OCI-M2 (cell line): ENCODE results near the gene CTSZ.
"Not testable (repeated sequence)": the region's sequence is repeated elsewhere in the genome, so short reads cannot be mapped to it uniquely, and the experiment has no call there.

Experiments
- DNase-seq: peaks from one replicate; lab custom pipeline; 2025; ENCODE audit not compliant: unreplicated experiment; lab: John Stamatoyannopoulos, UW

Gene CTSZ

GRCh38 chr20:59014680-59015389 is 7.8 kb upstream of the CTSZ start:
- DNase-seq, result no peak

DNA sequence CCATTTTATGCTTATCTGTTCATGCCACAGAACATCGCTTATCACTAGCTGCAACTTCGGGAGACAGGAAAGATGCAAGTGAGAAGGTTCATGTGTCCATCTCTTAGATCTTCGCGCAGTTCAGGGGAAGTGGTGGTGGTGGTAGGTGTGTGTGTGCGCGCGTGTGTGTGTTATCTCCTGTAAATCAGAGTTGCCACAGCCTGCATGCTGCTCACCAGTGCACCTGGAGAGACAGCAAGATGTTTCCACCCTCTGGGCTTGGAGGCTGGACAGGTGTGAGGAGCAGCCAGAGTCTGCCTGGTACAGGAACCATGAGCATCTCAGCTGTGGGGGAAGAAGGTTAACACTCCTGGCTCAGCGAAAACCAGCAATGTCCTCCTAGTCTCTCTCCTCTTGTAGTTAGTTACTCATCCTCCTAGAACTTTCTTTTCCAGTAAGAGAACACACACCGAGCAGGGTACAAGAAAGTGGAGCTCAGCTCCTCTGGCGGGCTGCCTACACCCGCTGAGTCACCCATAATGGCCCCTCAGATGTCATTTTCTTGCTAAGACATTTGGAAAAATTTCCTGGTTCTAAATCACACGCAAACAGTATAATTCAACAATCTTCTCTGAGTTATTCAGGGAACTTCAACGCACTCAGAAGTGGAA is 7.0 kb upstream of the CTSZ start:
- no peak for DNase-seq

GRCh38 chr20:59013031-59013951 is 6.2 kb upstream of the CTSZ start:
- DNase-seq, result no peak

DNA sequence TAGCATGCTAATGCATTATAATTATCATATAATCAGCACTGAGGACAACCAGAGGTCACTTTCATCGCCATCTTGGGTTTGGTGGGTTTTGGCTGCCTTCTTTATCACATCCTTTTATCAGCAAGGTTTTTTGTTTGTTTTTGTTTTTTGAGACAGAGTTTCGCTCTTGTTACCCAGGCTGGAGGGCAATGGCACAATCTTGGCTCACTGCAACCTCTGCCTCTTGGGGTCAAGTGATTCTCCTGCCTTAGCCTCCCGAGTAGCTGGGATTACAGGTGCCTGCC is 4.8 kb upstream of the CTSZ start:
- not testable (repeated sequence) for DNase-seq

DNA sequence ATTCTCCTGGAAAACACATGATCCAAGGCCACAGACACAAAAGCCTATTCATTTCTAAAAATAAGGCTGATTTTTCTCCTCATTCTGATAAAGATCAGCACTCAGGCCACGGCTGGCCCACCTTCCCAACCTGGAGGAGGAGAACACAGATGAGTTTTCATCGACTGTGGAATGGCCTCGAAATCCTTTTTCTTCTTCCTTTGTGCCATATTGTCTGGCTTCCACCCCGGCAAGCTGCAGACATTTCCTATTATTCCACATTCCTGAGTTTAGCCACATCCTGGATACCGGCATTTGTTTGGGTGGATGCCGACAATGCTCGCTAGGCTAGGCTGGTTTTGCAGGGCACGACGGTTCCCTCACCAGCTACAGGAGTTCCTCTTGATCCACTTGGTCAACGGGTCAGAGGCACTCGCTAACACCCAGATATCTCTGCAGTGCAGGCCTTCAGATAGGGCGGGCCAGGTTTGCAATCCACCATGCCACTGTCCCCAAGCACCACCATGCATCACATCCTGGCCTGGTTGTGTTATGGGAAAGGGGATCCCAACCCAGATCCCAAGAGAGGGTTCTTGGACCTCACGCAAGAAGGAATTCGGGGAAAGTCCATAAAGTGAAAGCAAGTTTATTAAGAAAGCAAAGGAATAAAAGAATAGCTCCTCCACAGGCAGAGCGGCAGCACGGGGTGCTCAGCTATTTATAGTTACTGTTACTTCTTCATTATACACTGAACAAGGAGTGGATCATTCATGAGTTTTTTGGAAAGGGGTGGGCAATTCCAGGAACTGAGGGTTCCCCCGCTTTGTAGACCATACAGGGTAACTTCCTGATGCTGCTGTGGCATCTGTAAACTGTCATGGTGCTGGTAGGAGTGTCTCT is 4.2 kb upstream of the CTSZ start:
- DNase-seq, result no peak

- no peak for DNase-seq
Measured at GRCh38 chr20:59010321-59010994, 3.4 kb upstream of the CTSZ start.

DNA sequence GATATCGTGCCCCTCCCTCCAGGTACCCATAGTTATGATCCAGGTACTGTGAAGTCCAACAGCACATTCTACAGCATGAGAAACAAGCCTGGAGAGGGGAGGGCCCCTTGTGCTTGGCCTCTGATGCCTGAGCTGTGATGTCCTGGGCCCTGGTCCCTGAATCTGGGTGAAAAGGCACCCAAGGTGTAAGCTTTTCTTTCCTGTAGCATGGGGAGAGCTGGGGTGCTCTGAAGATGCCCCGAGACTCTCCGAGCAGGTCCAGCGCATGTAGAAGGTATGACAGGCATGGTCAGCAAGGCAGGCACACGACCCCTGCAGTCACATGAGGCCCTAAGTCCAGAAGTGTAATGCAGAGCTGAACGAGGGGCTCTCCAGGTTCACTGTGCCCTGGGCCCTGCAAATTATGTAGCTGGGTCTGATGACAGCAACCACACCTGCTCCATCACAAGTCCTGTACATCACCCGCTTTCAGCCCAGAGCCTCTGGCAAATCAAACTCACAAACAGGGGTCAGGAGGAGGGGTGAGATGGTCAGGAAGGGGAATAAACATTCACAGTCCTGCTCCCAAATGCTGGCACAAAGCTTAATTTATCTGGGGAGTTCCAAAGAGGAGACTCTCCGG is 1.8 kb upstream of the CTSZ start:
- no peak for DNase-seq

DNA sequence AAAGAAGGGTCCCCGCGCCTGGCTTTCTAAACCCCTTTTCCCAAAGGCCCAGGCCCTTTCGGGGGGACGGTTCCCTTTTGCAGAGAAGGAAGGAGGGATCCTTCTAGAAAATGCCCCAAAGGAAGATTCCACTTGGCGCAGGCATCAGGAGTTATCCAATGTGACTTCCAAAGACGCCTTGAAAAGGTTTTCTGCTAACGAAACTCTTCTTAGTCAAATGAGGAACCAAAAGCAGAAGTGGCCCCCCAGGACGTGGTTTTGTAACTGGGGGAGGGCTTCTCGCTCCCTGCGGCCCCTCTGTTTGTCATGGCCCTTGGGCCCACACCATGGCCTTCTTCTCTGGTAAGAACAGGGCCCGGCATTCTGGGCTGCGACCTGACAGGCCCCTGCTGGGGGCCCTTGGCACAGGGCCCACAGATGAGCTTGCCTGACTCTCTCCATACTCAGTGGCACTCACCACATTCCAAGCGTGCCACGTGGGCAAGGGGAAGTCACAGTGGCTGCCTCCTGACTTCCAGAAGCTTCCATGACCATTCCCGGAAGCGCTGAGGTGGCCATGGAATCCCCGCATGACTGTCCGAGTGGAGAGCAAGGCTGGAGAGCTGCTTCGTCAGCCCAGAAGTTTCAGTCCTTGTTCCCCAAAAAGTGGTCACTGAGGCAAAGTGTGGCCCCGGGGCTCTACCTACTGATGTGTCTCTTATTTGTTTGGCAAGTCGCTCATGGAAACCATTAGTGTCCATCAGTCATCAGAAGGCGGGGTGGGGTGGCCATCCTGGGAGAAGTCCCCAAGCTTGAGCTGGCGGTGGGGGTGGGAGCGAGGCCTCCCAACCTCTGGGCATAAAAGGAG is 834 bp upstream of the CTSZ start:
- no peak for DNase-seq

DNA sequence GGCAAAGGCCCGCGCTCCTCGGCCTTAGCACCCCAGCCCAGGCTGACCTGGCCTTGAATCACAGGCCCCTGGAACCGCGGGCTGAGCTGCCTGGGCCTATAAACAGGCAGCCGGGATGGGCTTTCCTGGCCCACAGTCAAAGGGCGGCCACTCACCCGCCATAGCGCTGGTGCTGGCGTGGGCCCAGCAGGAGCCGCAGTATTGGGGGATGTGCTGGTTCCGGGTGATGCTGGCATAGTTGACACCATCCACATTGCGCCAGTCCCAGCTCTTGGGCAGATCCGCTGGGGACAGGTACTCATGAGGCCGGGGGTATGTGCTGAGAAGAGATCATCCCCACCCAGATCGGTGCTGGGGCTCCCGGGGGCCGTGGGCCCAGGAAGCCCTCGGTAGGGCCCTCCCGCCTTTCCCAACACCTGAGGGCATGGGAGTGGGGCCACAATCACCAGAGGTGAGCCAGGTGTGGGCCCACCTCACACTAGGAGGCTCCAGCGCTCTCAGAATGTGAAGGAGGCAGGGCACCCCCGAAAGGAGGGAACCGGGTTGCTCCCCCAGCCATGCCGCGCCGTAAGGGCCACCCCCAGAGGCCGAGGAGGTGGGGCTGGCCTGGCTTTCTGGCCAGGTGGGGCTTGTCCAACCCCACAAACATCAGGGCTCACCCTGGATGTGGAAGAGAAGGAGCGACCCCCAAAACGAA is 739 bp downstream of the CTSZ start:
- no peak for DNase-seq

GRCh38 chr20:59005523-59006166 is 1.4 kb downstream of the CTSZ start:
- DNase-seq, result no peak

DNA sequence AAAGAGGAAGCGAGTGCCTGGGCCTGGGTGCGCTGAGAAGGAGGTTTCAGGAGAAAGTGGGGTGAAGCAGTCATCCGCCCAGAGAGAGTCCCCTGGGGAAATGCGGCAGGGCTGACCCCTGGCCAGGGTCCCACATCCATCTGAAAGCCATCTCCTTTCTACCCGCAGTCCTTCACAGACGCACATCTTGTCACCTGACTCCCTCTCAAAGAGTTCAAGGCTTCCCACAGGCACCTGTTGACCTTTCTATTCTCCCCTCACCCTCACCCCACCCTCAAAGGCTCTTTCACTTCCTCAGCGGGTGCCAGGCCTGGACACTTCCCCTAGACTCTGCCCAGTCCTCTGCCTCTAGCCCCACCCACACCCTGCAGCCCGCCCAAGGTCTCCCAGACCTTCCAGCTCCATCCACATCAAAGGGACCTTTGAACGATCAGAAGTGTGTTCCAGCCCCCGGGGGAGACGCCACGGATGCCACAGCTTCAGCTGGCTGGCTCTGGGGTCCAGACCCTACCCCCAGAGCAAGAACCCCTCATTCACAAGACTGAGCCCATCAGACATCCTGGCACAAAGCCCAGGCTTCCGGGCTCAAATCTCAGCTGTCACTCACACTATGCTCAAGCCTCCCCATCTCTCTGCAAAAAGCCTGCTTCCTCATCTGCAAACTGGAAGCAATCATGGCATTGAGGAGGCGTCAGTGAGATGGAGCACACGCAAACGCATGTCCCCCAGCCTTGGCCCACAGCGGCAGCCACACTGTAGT is 2.1 kb downstream of the CTSZ start:
- no peak for DNase-seq

GRCh38 chr20:59004493-59004762 is 2.6 kb downstream of the CTSZ start:
- no peak for DNase-seq

DNA sequence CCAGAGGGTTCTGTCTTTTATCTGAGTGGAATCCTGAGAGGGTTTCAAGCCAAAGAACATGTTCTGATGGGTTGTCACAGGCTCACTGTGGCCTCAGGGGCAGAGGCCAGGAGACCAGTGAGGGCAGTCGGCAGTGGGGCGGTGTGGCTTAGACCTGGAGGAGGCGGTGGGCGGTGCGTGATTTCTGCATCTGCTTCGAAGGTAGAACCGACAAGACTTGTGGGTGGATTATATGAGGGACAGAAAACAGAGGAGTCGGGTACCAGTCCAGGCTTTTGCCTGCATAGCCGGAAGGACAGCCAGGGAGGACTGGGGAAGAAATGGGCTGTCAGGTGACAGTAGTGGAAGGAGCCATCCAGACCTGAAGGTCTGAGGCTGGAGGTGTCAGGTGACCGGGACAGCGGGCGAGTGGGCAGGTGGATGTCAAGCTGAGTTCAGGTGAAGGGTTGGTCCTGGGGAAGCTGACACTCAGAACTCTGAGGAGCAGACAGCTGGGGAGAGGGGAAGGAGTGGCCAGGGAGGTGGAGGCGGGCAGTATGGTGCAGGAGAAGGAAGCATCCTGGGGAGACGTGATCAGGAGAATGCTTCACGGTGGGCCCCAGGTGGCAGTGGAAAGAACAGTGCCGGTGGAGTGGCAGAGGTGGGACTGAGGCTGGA is 3.1 kb downstream of the CTSZ start:
- no peak for DNase-seq

DNA sequence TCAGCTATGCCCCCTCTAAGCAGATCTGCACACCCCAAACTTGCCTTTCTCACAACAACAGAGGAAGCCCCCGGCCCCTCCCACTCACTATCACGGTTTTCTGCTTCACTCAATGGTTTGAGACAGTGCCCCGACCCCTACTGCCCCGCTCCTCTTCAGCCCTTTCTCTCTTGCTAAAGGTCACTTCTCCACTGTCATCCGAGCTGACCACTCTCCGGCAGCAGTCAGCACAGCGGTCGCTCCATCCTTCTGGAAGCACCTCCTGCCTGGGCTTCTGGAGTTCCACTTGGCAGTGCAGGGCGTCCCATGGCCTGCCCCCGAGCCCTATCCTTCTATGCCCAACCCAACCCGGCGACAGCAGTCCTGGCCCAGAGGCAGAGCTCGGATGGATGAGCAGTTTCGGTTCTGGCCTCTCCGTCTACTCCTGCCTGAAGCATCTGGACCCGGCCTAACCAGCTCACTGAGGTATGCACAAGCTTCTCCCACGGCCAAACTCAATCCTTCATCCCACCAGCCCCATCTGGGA is 4.1 kb downstream of the CTSZ start:
- no peak for DNase-seq

DNA sequence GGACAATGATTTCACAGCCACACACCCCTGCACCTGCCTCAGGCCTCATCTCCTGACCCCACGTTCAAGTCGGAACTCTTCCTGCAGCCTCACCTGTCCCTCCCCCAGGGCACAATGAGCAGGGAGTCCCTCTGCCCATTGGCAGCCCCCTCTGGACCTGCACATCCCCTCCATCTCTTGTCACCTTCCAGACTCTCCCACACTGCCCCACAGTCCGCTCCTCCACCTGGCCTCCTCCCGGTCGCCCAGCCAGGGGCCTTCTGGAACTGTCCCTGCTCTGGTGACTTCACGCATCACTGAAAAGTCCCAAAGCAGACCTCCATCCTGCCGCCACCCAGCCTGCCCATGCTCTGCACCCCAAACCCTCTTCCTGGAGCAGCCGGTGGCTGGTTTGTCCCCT is 4.7 kb downstream of the CTSZ start:
- DNase-seq, result no peak

- DNase-seq, result no peak
Measured at GRCh38 chr20:59001449-59002171, 5.4 kb downstream of the CTSZ start.
